ENCODE measurements around the gene AGPAT4.

The AGPAT4 gene

GRCh38 chr6:161254126-161254463 lies 19.8 kb downstream of the AGPAT4 start:
- no peak for DNase-seq

GRCh38 chr6:161251345-161251744 lies 22.5 kb downstream of the AGPAT4 start:
- no peak for DNase-seq

- no peak for DNase-seq
These were observed 24.5 kb downstream of the AGPAT4 start for GRCh38 chr6:161249327-161249726.

- no peak for DNase-seq
These were observed 27.1 kb downstream of the AGPAT4 start for GRCh38 chr6:161246725-161247124.

GRCh38 chr6:161245363-161245762 lies 28.5 kb downstream of the AGPAT4 start:
- no peak for DNase-seq

- DNase-seq, result no peak
These were observed 29.1 kb downstream of the AGPAT4 start for GRCh38 chr6:161244725-161245124.

GRCh38 chr6:161242779-161243693 lies 30.8 kb downstream of the AGPAT4 start:
- DNase-seq, result peak; percentile 46

- DNase-seq, result no peak
These were observed 31.7 kb downstream of the AGPAT4 start for GRCh38 chr6:161242113-161242512.

GRCh38 chr6:161239001-161239400 lies 34.9 kb downstream of the AGPAT4 start:
- no peak for DNase-seq

GRCh38 chr6:161238500-161238899 lies 35.4 kb downstream of the AGPAT4 start:
- DNase-seq, result no peak

GRCh38 chr6:161238081-161238480 lies 35.8 kb downstream of the AGPAT4 start:
- DNase-seq, result no peak

GRCh38 chr6:161237176-161237575 lies 36.7 kb downstream of the AGPAT4 start:
- no peak for DNase-seq

- no peak for DNase-seq
These were observed 37.9 kb downstream of the AGPAT4 start for GRCh38 chr6:161235776-161236633.

- peak; percentile 21 for DNase-seq
These were observed 39.7 kb downstream of the AGPAT4 start for GRCh38 chr6:161233986-161234661.

- DNase-seq, result no peak
These were observed 41.4 kb downstream of the AGPAT4 start for GRCh38 chr6:161232467-161232866.

- DNase-seq, result peak; percentile 10
These were observed 41.9 kb downstream of the AGPAT4 start for GRCh38 chr6:161232010-161232409.

GRCh38 chr6:161230339-161230738 lies 43.5 kb downstream of the AGPAT4 start:
- no peak for DNase-seq

- peak; percentile 29 for DNase-seq
These were observed 44.8 kb downstream of the AGPAT4 start for GRCh38 chr6:161228921-161229591.

- DNase-seq, result no peak
These were observed 45.8 kb downstream of the AGPAT4 start for GRCh38 chr6:161228096-161228495.

GRCh38 chr6:161227004-161227960 lies 46.6 kb downstream of the AGPAT4 start:
- DNase-seq, result no peak
